ENCODE data around the gene SMARCD2.

The SMARCD2 gene

GRCh38 chr17:63819585-63820537 lies 22.6 kb downstream of the SMARCD2 start:
- H3K4me3 ChIP-seq (ENCODE audit: low read depth, low read length): no peak overlapping the region
- no peak for TF ChIP-seq CTCF (IDR thresholded peaks at IDR 0.05; ENCODE audit: insufficient read depth, low read depth, low read length, missing control alignments)
- DNase-seq (ENCODE audit: low read depth): no peak

GRCh38 chr17:63819131-63819530 lies 23.4 kb downstream of the SMARCD2 start:
- no peak for TF ChIP-seq CTCF (IDR thresholded peaks at IDR 0.05; ENCODE audit: insufficient read depth, low read depth, low read length, missing control alignments)
- DNase-seq (ENCODE audit: low read depth): no peak
- no peak overlapping the region for H3K4me3 ChIP-seq (ENCODE audit: low read depth, low read length)

- no peak overlapping the region for H3K4me3 ChIP-seq (ENCODE audit: low read depth, low read length)
- DNase-seq (ENCODE audit: low read depth): no peak
- no peak for TF ChIP-seq CTCF (IDR thresholded peaks at IDR 0.05; ENCODE audit: insufficient read depth, low read depth, low read length, missing control alignments)
These were observed 24.6 kb downstream of the SMARCD2 start for GRCh38 chr17:63817736-63818385.

GRCh38 chr17:63816669-63817068 lies 25.8 kb downstream of the SMARCD2 start:
- TF ChIP-seq CTCF (IDR thresholded peaks at IDR 0.05; ENCODE audit: insufficient read depth, low read depth, low read length, missing control alignments): no peak
- H3K4me3 ChIP-seq (ENCODE audit: low read depth, low read length): no peak overlapping the region
- no peak for DNase-seq (ENCODE audit: low read depth)

- no peak overlapping the region for H3K4me3 ChIP-seq (ENCODE audit: low read depth, low read length)
- DNase-seq (ENCODE audit: low read depth): no peak
- no peak for TF ChIP-seq CTCF (IDR thresholded peaks at IDR 0.05; ENCODE audit: insufficient read depth, low read depth, low read length, missing control alignments)
These were observed 26.4 kb downstream of the SMARCD2 start for GRCh38 chr17:63816123-63816522.

- H3K4me3 ChIP-seq (ENCODE audit: low read depth, low read length): no peak overlapping the region
- TF ChIP-seq CTCF (IDR thresholded peaks at IDR 0.05; ENCODE audit: insufficient read depth, low read depth, low read length, missing control alignments): no peak
- no peak for DNase-seq (ENCODE audit: low read depth)
These were observed 32.5 kb downstream of the SMARCD2 start for GRCh38 chr17:63809970-63810369.

All from GM12865 (cell line).